Measurements from ENCODE around the gene ZNF22. TPM values are rescaled to one million over a fixed set of nuclear protein-coding genes. Genes with fewer than 3 reads are reported as not detected.
A peak's percentile ranks its signal among the peaks of the same experiment; 100 is the strongest.

Gene ZNF22
- total and polyA plus RNA-seq, 2 of the 4 experiments (the other 2 are of a cell fraction), result 10.6 to 12.4 TPM

DNA sequence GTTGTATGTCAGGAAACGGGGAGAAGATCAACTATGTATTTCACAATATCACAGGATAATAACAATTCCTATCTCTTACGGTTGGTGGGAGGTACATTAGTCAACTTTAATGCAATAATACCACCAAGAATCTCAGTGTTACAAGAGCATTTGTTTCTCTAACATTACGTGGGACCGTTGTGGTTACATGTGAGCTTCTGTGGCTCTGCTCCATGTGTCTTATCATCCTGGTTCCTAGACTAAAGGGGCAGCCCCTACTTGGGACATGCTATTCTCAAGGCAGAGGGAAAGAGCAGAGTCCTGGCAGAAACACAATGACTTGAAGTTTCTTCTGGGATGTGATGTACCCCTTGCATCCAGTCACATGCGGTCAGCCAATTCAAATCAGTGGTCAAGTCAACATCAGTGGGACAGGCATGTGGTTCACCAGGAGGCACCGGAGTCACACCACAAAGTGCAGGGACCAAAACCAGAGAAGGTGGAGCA lies 2.5 kb upstream of the ZNF22 start:
- peaks cover 41% of the 10 kb centered on the region for H3K9me1 ChIP-seq (ENCODE audit: insufficient read depth, low read length)
- WGBS, 2 experiments (ENCODE audit: extremely low coverage in 2 of 2, insufficient read length in 1 of 2), result 100% methylated on average over 1 of the region's 6 CpGs; no CpG with 5 or more reads in 1 of the 2 experiments
- TF ChIP-seq, protein P1, sequence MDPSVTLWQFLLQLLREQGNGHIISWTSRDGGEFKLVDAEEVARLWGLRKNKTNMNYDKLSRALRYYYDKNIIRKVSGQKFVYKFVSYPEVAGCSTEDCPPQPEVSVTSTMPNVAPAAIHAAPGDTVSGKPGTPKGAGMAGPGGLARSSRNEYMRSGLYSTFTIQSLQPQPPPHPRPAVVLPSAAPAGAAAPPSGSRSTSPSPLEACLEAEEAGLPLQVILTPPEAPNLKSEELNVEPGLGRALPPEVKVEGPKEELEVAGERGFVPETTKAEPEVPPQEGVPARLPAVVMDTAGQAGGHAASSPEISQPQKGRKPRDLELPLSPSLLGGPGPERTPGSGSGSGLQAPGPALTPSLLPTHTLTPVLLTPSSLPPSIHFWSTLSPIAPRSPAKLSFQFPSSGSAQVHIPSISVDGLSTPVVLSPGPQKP (IDR thresholded peaks at IDR 0.05; ENCODE audit: borderline replicate concordance, low read depth, low read length), result no peak
- peak; percentile 89 for TF ChIP-seq CEBPB (IDR thresholded peaks at IDR 0.05; ENCODE audit: low read depth, low read length)
- dilution Hi-C loops (cut with HindIII; ENCODE audit: low sequenced_read_pairs, unreplicated experiment), result no loop called here
- peak overlapping the region; percentile 47; the same call in 1 of the 2 replicates for H4K91ac ChIP-seq (ENCODE audit: insufficient read depth, low read depth, low read length)
- H3K9me3 ChIP-seq (ENCODE audit: control insufficient read depth, insufficient read depth, low read length), result no peaks in the 10 kb centered on the region
- no peak overlapping the region for H3K4me3 ChIP-seq (ENCODE audit: insufficient read depth, low read depth, low read length)
- peak overlapping the region; percentile 48 for H2AK5ac ChIP-seq (ENCODE audit: low read depth, low read length)
- H4K5ac ChIP-seq (ENCODE audit: low read depth, low read length), result peak overlapping the region; percentile 42; the same call in 1 of the 2 replicates
- peak overlapping the region; percentile 23 for H2BK5ac ChIP-seq (ENCODE audit: low read depth, low read length, poor library complexity, severe bottlenecking)
- BruUV-seq (replicated peaks), result no TSS peak
- peak overlapping the region; percentile 41; the same call in 1 of the 3 replicates for H2BK15ac ChIP-seq (ENCODE audit: low read depth, low read length)
- no peak overlapping the region for H3K23ac ChIP-seq (ENCODE audit: low read depth, low read length)
- in situ Hi-C loops (cut with MboI; ENCODE audit: low sequenced_read_pairs), result loop anchor here (25.0 kb wide), 4 partner anchors 1014 to 1861 kb away; partner anchors contain the start of genes CSGALNACT2 and HNRNPF
- H3K9ac ChIP-seq (ENCODE audit: low read depth, low read length), result no peak overlapping the region
- peak overlapping the region; percentile 50 for H2BK120ac ChIP-seq (ENCODE audit: low read depth, low read length)
- peak overlapping the region; percentile 80 for H3K18ac ChIP-seq (ENCODE audit: low read depth, low read length)
- H2AFZ ChIP-seq (replicated peaks; ENCODE audit: low read length, poor library complexity), result no peak overlapping the region
- ChIA-PET POLR2A (ENCODE audit: unreplicated experiment) (no interaction called here), CTCF (no interaction called here)
- no peak overlapping the region for H2AK9ac ChIP-seq (replicated peaks; ENCODE audit: low read depth, low read length, poor library complexity)
- ATAC-seq (ENCODE audit: low read depth) (no peak), DNase-seq (peak; percentile 70)
- intact Hi-C loops (cut with micrococcal nuclease), result no loop called here
- no peaks in the 10 kb centered on the region for H3K27me3 ChIP-seq (ENCODE audit: control insufficient read depth, insufficient read depth, low read length)
- no peak overlapping the region for H3K4me2 ChIP-seq (ENCODE audit: low read depth, low read length)
- peak overlapping the region; percentile 14; the same call in 1 of the 2 replicates for H3K14ac ChIP-seq (replicated peaks; ENCODE audit: low read depth, low read length)
- H3K4ac ChIP-seq (ENCODE audit: low read depth, low read length), result peak overlapping the region; percentile 71
- peaks cover 43% of the 10 kb centered on the region for H3K4me1 ChIP-seq (ENCODE audit: control insufficient read depth, insufficient read depth, low read length)
- H3K56ac ChIP-seq (ENCODE audit: extremely low read depth, insufficient read depth, low read length), result no peak overlapping the region
- no peaks in the 10 kb centered on the region for H4K20me1 ChIP-seq (ENCODE audit: insufficient read depth, low read length)
- H2BK20ac ChIP-seq (ENCODE audit: low read depth, low read length), result peak overlapping the region; percentile 71; the same call in 1 of the 2 replicates
- peak overlapping the region in 1 of 2 experiments; percentile 11; a peak in 1 of 4 replicates for H4K8ac ChIP-seq (ENCODE audit: low read depth in 2 of 2, low read length in 2 of 2)
- peak overlapping the region; percentile 13; the same call in 1 of the 2 replicates for H3K27ac ChIP-seq (ENCODE audit: insufficient read depth, low read length)
- peaks cover under 1% of the 10 kb centered on the region; the same call in 1 of the 2 replicates for H3K36me3 ChIP-seq (ENCODE audit: control insufficient read depth, insufficient read depth, low read length)
- H3K79me1 ChIP-seq (ENCODE audit: low read depth in 1 of 2, low read length in 2 of 2), result peaks cover 7 to 27% of the 10 kb centered on the region in 2 experiments

Measured in IMR-90 (cell line).